Vagina (tissue), 2 donors: ENCODE measurements around the gene AKR1D1.

Experiments used
- POLR2A ChIP-seq, 2 donors: fragments of 450-650 bp; IDR thresholded peaks; one replicate each; pipeline ENCODE4 v1.6.1; 2017; ENCODE audit warnings: antibody characterized with exemption in 2 of 2, mild to moderate bottlenecking in 2 of 2, moderate library complexity in 2 of 2
- POLR2AphosphoS5 ChIP-seq, 2 donors: sonication (generic); formaldehyde crosslinking; IDR thresholded peaks; one replicate each; pipeline ENCODE4 v1.9.0; 2017; ENCODE audit warnings: antibody characterized with exemption in 2 of 2, mild to moderate bottlenecking in 2 of 2, low read depth in 1 of 2; ENCODE audit not compliant: insufficient read depth in 1 of 2
- TF ChIP-seq, protein P1 (sequence below), 3 experiments: fragments of 450-650 bp in 2 of 3; fragments of 200-600 bp in 1 of 3; sonication (generic) in 1 of 3; IDR thresholded peaks; one replicate each; pipeline ENCODE4 v1.5.1; 2017 to 2019; ENCODE audit warnings: antibody characterized with exemption in 3 of 3, mild to moderate bottlenecking in 2 of 3, moderate library complexity in 2 of 3

DNA sequence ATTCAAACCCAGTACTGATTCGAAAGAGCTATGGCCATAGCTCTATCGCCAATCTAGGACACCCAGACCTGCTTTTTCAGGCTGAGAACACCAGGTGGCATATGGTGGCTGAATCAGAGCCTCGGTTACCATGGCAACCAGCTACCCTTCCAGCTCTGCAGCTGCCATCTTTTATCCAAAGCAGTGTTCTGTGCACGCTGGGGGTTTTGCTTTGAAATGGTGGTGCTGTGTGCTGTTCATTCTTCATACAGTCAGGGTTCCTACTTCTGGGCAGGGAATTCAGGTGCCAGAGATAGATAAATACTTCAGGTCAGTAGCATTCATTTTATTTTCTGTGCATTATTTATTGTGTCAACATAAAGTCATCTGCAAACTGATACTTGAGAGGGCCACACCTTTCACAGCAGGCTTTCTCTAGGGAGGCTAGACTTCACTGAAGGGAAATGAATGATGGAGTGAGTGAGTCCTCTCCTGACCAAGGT lies 85.4 kb downstream of the AKR1D1 start:
- TF ChIP-seq, protein P1, sequence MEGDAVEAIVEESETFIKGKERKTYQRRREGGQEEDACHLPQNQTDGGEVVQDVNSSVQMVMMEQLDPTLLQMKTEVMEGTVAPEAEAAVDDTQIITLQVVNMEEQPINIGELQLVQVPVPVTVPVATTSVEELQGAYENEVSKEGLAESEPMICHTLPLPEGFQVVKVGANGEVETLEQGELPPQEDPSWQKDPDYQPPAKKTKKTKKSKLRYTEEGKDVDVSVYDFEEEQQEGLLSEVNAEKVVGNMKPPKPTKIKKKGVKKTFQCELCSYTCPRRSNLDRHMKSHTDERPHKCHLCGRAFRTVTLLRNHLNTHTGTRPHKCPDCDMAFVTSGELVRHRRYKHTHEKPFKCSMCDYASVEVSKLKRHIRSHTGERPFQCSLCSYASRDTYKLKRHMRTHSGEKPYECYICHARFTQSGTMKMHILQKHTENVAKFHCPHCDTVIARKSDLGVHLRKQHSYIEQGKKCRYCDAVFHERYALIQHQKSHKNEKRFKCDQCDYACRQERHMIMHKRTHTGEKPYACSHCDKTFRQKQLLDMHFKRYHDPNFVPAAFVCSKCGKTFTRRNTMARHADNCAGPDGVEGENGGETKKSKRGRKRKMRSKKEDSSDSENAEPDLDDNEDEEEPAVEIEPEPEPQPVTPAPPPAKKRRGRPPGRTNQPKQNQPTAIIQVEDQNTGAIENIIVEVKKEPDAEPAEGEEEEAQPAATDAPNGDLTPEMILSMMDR (IDR thresholded peaks at IDR 0.05), result peak in 1 of 3 experiments; percentile 57
- no peak for TF ChIP-seq POLR2A (IDR thresholded peaks at IDR 0.05)
- no peak for TF ChIP-seq POLR2AphosphoS5 (IDR thresholded peaks at IDR 0.05; ENCODE audit: insufficient read depth in 1 of 2, low read depth in 1 of 2)
